ENCODE results near the gene CDKN2A. TPM values are rescaled to one million over a fixed set of nuclear protein-coding genes. Genes with fewer than 3 reads are reported as not detected.
A peak's percentile ranks its signal among the peaks of the same experiment; 100 is the strongest.
"Not testable (repeated sequence)": the region's sequence is repeated elsewhere in the genome, so short reads cannot be mapped to it uniquely, and the experiment has no call there.

CDKN2A gene
- total RNA-seq, 1 donor from 2014 or later: 2.5 TPM

GRCh38 chr9:21967169-21967568 lies 27.0 kb downstream of the CDKN2A start:
- H3K4me3 Mint-ChIP-seq: no peak overlapping the region
- H3K4me1 Mint-ChIP-seq: peaks cover 32% of the 10 kb centered on the region
- peaks cover 42% of the 10 kb centered on the region for H3K9me3 Mint-ChIP-seq
- DNase-seq: peak; percentile 61
- intact Hi-C loops (cut with micrococcal nuclease): loop anchor here (1.0 to 5.0 kb wide), 3 partner anchors 8 to 480 kb away; partner anchors contain the start of gene DMRTA1
- H3K27me3 Mint-ChIP-seq: peaks cover 89% of the 10 kb centered on the region
- peaks cover 20% of the 10 kb centered on the region for H3K36me3 Mint-ChIP-seq (ENCODE audit: low read depth)
- no peak overlapping the region for H3K27ac Mint-ChIP-seq

GRCh38 chr9:21966140-21966851 lies 27.9 kb downstream of the CDKN2A start:
- intact Hi-C loops (cut with micrococcal nuclease): loop anchor here (5.0 kb wide), 2 partner anchors 134 to 481 kb away; partner anchors contain the start of gene DMRTA1
- Mint-ChIP-seq H3K4me3 (no peak overlapping the region), H3K36me3 (ENCODE audit: low read depth) (peaks cover 19% of the 10 kb centered on the region), H3K9me3 (peaks cover 42% of the 10 kb centered on the region), H3K4me1 (peaks cover 32% of the 10 kb centered on the region), H3K27me3 (peaks cover 88% of the 10 kb centered on the region), H3K27ac (peak overlapping the region; percentile 51)
- DNase-seq: no peak

- peaks cover 31% of the 10 kb centered on the region for H3K4me1 Mint-ChIP-seq
- H3K27me3 Mint-ChIP-seq: peaks cover 85% of the 10 kb centered on the region
- intact Hi-C loops (cut with micrococcal nuclease): loop anchor here (1.0 to 5.0 kb wide), 4 partner anchors 133 to 482 kb away; partner anchors contain the start of gene DMRTA1
- peak overlapping the region; percentile 72 for H3K27ac Mint-ChIP-seq
- H3K9me3 Mint-ChIP-seq: peaks cover 38% of the 10 kb centered on the region
- DNase-seq: peak; percentile 85
- H3K4me3 Mint-ChIP-seq: peak overlapping the region; percentile 70
- peaks cover 16% of the 10 kb centered on the region for H3K36me3 Mint-ChIP-seq (ENCODE audit: low read depth)
These were observed 28.7 kb downstream of the CDKN2A start for GRCh38 chr9:21965401-21965951.

- intact Hi-C loops (cut with micrococcal nuclease): loop anchor here (1.0 to 5.0 kb wide), 4 partner anchors 133 to 482 kb away; partner anchors contain the start of gene DMRTA1
- Mint-ChIP-seq H3K9me3 (peaks cover 33% of the 10 kb centered on the region), H3K27me3 (peaks cover 83% of the 10 kb centered on the region), H3K27ac (peak overlapping the region; percentile 72), H3K36me3 (ENCODE audit: low read depth) (peaks cover 11% of the 10 kb centered on the region), H3K4me3 (peak overlapping the region; percentile 70), H3K4me1 (peaks cover 31% of the 10 kb centered on the region)
- DNase-seq: peak; percentile 88
These were observed 29.2 kb downstream of the CDKN2A start for GRCh38 chr9:21964925-21965385.

GRCh38 chr9:21961569-21961968 lies 32.6 kb downstream of the CDKN2A start:
- DNase-seq: no peak
- Mint-ChIP-seq H3K36me3 (ENCODE audit: low read depth) (no peaks in the 10 kb centered on the region), H3K27me3 (peaks cover 56% of the 10 kb centered on the region), H3K4me1 (peaks cover 19% of the 10 kb centered on the region), H3K4me3 (no peak overlapping the region), H3K27ac (no peak overlapping the region), H3K9me3 (peaks cover 17% of the 10 kb centered on the region)
- intact Hi-C loops (cut with micrococcal nuclease): no loop called here

- intact Hi-C loops (cut with micrococcal nuclease); DNase-seq; H3K4me3 Mint-ChIP-seq; H3K27ac Mint-ChIP-seq; H3K4me1 Mint-ChIP-seq; H3K36me3 Mint-ChIP-seq (ENCODE audit: low read depth): not testable (repeated sequence)
- Mint-ChIP-seq H3K9me3 (peaks cover 17% of the 10 kb centered on the region), H3K27me3 (peaks cover 45% of the 10 kb centered on the region)
These were observed 34.9 kb downstream of the CDKN2A start for GRCh38 chr9:21959268-21959667.

GRCh38 chr9:21958833-21959232 lies 35.4 kb downstream of the CDKN2A start:
- intact Hi-C loops (cut with micrococcal nuclease): no loop called here

GRCh38 chr9:21945606-21946005 lies 48.6 kb downstream of the CDKN2A start:
- Mint-ChIP-seq H3K4me3 (no peak overlapping the region), H3K9me3 (no peaks in the 10 kb centered on the region), H3K36me3 (ENCODE audit: low read depth) (no peaks in the 10 kb centered on the region), H3K27me3 (peaks cover 46% of the 10 kb centered on the region), H3K27ac (no peak overlapping the region), H3K4me1 (no peaks in the 10 kb centered on the region)
- DNase-seq: no peak
- intact Hi-C loops (cut with micrococcal nuclease): no loop called here

More at GRCh38 chr9:21958833-21959232, 35.4 kb downstream of the CDKN2A start:
- no peaks in the 10 kb centered on the region for H3K4me1 Mint-ChIP-seq
- no peak overlapping the region for H3K4me3 Mint-ChIP-seq
- H3K27ac Mint-ChIP-seq: no peak overlapping the region
- H3K36me3 Mint-ChIP-seq (ENCODE audit: low read depth): no peaks in the 10 kb centered on the region
- peaks cover 46% of the 10 kb centered on the region for H3K27me3 Mint-ChIP-seq
- peaks cover 17% of the 10 kb centered on the region for H3K9me3 Mint-ChIP-seq
- no peak for DNase-seq

GRCh38 chr9:21943464-21943863 lies 50.7 kb downstream of the CDKN2A start:
- H3K27ac Mint-ChIP-seq: no peak overlapping the region
- intact Hi-C loops (cut with micrococcal nuclease): no loop called here
- DNase-seq: no peak
- H3K27me3 Mint-ChIP-seq: peaks cover 42% of the 10 kb centered on the region
- no peak overlapping the region for H3K4me3 Mint-ChIP-seq
- no peaks in the 10 kb centered on the region for H3K4me1 Mint-ChIP-seq
- H3K9me3 Mint-ChIP-seq: no peaks in the 10 kb centered on the region
- no peaks in the 10 kb centered on the region for H3K36me3 Mint-ChIP-seq (ENCODE audit: low read depth)

GRCh38 chr9:21941337-21941995 lies 52.7 kb downstream of the CDKN2A start:
- no peak overlapping the region for H3K4me3 Mint-ChIP-seq
- H3K9me3 Mint-ChIP-seq: no peaks in the 10 kb centered on the region
- intact Hi-C loops (cut with micrococcal nuclease): no loop called here
- H3K27me3 Mint-ChIP-seq: peaks cover 30% of the 10 kb centered on the region
- H3K4me1 Mint-ChIP-seq: no peaks in the 10 kb centered on the region
- H3K27ac Mint-ChIP-seq: no peak overlapping the region
- DNase-seq: no peak
- no peaks in the 10 kb centered on the region for H3K36me3 Mint-ChIP-seq (ENCODE audit: low read depth)

GRCh38 chr9:21936161-21936560 lies 58.0 kb downstream of the CDKN2A start:
- no peak overlapping the region for H3K4me3 Mint-ChIP-seq
- H3K27ac Mint-ChIP-seq: no peak overlapping the region
- H3K9me3 Mint-ChIP-seq: no peaks in the 10 kb centered on the region
- no peaks in the 10 kb centered on the region for H3K4me1 Mint-ChIP-seq
- intact Hi-C loops (cut with micrococcal nuclease): no loop called here
- peaks cover 3% of the 10 kb centered on the region for H3K36me3 Mint-ChIP-seq (ENCODE audit: low read depth)
- no peak for DNase-seq
- peaks cover 5% of the 10 kb centered on the region for H3K27me3 Mint-ChIP-seq

GRCh38 chr9:21935631-21936030 lies 58.6 kb downstream of the CDKN2A start:
- Mint-ChIP-seq H3K4me3 (no peak overlapping the region), H3K27ac (no peak overlapping the region), H3K36me3 (ENCODE audit: low read depth) (peaks cover 6% of the 10 kb centered on the region), H3K4me1 (no peaks in the 10 kb centered on the region), H3K9me3 (no peaks in the 10 kb centered on the region), H3K27me3 (peaks cover 3% of the 10 kb centered on the region)
- no peak for DNase-seq
- intact Hi-C loops (cut with micrococcal nuclease): no loop called here

GRCh38 chr9:21933865-21934264 lies 60.3 kb downstream of the CDKN2A start:
- no peaks in the 10 kb centered on the region for H3K4me1 Mint-ChIP-seq
- H3K9me3 Mint-ChIP-seq: no peaks in the 10 kb centered on the region
- no peak overlapping the region for H3K4me3 Mint-ChIP-seq
- no peaks in the 10 kb centered on the region for H3K27me3 Mint-ChIP-seq
- H3K36me3 Mint-ChIP-seq (ENCODE audit: low read depth): peaks cover 6% of the 10 kb centered on the region
- no peak for DNase-seq
- intact Hi-C loops (cut with micrococcal nuclease): no loop called here
- H3K27ac Mint-ChIP-seq: no peak overlapping the region

GRCh38 chr9:21933281-21933680 lies 60.9 kb downstream of the CDKN2A start:
- Mint-ChIP-seq H3K27me3 (no peaks in the 10 kb centered on the region), H3K4me1 (no peaks in the 10 kb centered on the region), H3K9me3 (no peaks in the 10 kb centered on the region), H3K4me3 (no peak overlapping the region), H3K36me3 (ENCODE audit: low read depth) (peaks cover 6% of the 10 kb centered on the region), H3K27ac (no peak overlapping the region)
- intact Hi-C loops (cut with micrococcal nuclease): no loop called here
- no peak for DNase-seq
